OCI-LY7 (cell line): Measurements from ENCODE around the gene PALD1. TPM values are rescaled to one million over a fixed set of nuclear protein-coding genes. Genes with fewer than 3 reads are reported as not detected.
A peak's percentile ranks its signal among the peaks of the same experiment; 100 is the strongest.

ENCODE experiments used
- BruUV-seq: library from RNA; stranded (reverse); fragments of 400-500 nt; replicated peaks from 2 replicates; lab custom pipeline; 2021; lab: Mats Ljungman, UMichigan
- CTCF ChIA-PET: fragments of 300-600 bp; sonication (Branson Sonifier 250); formaldehyde crosslinking; loops from one replicate; lab custom pipeline; 2022; ENCODE audit warnings: antibody characterized with exemption; ENCODE audit not compliant: unreplicated experiment; lab: Charles Lee
- POLR2A ChIA-PET: fragments of 300-600 bp; sonication (Branson Sonifier 250); formaldehyde crosslinking; loops from one replicate; lab custom pipeline; 2022; ENCODE audit warnings: antibody characterized with exemption; lab: Charles Lee
- DNase-seq: peaks from one replicate; pipeline ENCODE4 v3.0.0-alpha.2; 2015; ENCODE audit warnings: low spot score
- H2AFZ ChIP-seq: fragments of 200-600 bp; sonication (generic), shearing (Covaris generic); 2 replicates; pipeline ENCODE4 v1.6.1; 2014; ENCODE audit warnings: mild to moderate bottlenecking, antibody characterized with exemption, low read length, moderate library complexity
- H3K27ac ChIP-seq: fragments of 200-600 bp; sonication (generic); 2 replicates; pipeline ENCODE4 v1.5.1; 2014; ENCODE audit warnings: mixed run types, low read depth, mild to moderate bottlenecking, moderate library complexity, low read length, inconsistent platforms; ENCODE audit not compliant: poor library complexity, severe bottlenecking
- H3K36me3 ChIP-seq: fragments of 200-600 bp; sonication (generic); 2 replicates; pipeline ENCODE4 v1.6.1; 2014; ENCODE audit warnings: mild to moderate bottlenecking, antibody characterized with exemption, low read length, moderate library complexity, mixed read lengths; ENCODE audit not compliant: insufficient read depth
- H3K4me1 ChIP-seq: fragments of 200-600 bp; sonication (generic); 2 replicates; pipeline ENCODE4 v1.5.1; 2014; ENCODE audit warnings: mild to moderate bottlenecking, low read length; ENCODE audit not compliant: insufficient read depth, poor library complexity, severe bottlenecking
- H3K4me2 ChIP-seq: fragments of 200-600 bp; sonication (generic); 2 replicates; pipeline ENCODE4 v1.6.1; 2014; ENCODE audit warnings: mild to moderate bottlenecking, low read length
- H3K4me3 ChIP-seq: fragments of 200-600 bp; sonication (generic); 2 replicates; pipeline ENCODE4 v1.5.1; 2014; ENCODE audit warnings: mild to moderate bottlenecking, low read depth, low read length; ENCODE audit not compliant: poor library complexity, severe bottlenecking
- H3K79me2 ChIP-seq: fragments of 200-600 bp; sonication (generic); 2 replicates; pipeline ENCODE4 v1.6.1; 2016; ENCODE audit warnings: low read depth, mild to moderate bottlenecking, low read length, moderate library complexity, mixed read lengths; ENCODE audit not compliant: insufficient read depth
- H3K9me2 ChIP-seq: fragments of 200-600 bp; sonication (generic); 2 replicates; pipeline ENCODE4 v1.6.1; 2016; ENCODE audit warnings: mild to moderate bottlenecking, low read length, mixed read lengths; ENCODE audit not compliant: insufficient read depth
- H3K9me3 ChIP-seq: fragments of 200-600 bp; sonication (generic); 2 replicates; pipeline ENCODE4 v1.6.1; 2014; ENCODE audit warnings: mild to moderate bottlenecking, mixed run types, low read length, mixed read lengths
- H4K20me1 ChIP-seq: fragments of 200-600 bp; sonication (generic); 2 replicates; pipeline ENCODE4 v1.6.1; 2014; ENCODE audit warnings: mild to moderate bottlenecking, antibody characterized with exemption, low read length, moderate library complexity, mixed read lengths; ENCODE audit not compliant: insufficient read depth
- EZH2phosphoT487 ChIP-seq: fragments of 200-600 bp; sonication (generic); IDR thresholded peaks from 2 replicates; pipeline ENCODE4 v1.6.1; 2018; ENCODE audit warnings: low read depth, borderline replicate concordance, mild to moderate bottlenecking, mixed run types, antibody characterized with exemption, low read length, moderate library complexity, mixed read lengths
- intact Hi-C: fragments of 100-400 bp; cut with micrococcal nuclease; formaldehyde crosslinking; loops from one replicate; pipeline ENCODE4 v1.10.0; 2022; ENCODE audit not compliant: unreplicated experiment
- total RNA-seq, 2 experiments: library from RNA; depleted of rRNA in 1 of 2; stranded (reverse); fragments of >200 nt in 1 of 2; shearing (Covaris generic) in 1 of 2; gene quantifications; 2 replicates each; pipeline ENCODE4 v1.2.3, GENCODE V29; 2014 to 2022
- TF ChIP-seq, protein P1 (sequence below): fragments of 200-600 bp; sonication (generic); conservative IDR thresholded peaks from 2 replicates; pipeline ENCODE4 v1.5.1; 2014; ENCODE audit warnings: mild to moderate bottlenecking, antibody characterized with exemption, low read length, moderate library complexity, mixed read lengths

Gene PALD1
- total RNA-seq, 2 experiments from 2014 or later: 52.7 to 66.7 TPM

DNA sequence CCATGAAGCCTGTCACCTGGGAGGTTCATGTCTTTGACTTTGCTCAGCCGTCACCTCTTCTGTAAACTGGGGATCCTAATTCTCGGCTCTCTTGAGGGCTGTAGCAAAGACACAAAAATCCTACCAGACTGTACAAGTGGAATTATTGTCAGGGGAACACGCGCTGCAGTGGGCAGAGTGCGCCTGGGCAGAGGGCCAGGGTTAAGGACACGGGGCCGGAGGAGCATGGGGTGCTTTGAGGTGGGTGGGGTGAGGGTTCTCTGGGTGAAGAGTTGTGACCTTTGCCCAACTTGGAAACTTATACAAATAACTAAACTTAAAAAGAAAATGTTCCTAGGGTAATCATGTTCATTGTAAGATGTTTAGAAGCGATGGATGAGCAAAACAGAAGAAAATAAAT, 36.0 kb downstream of the PALD1 start:
- BruUV-seq: no TSS peak
- no peaks in the 10 kb centered on the region for H3K9me3 ChIP-seq
- peaks cover 3% of the 10 kb centered on the region; the same call in 1 of the 2 replicates for H4K20me1 ChIP-seq
- H2AFZ ChIP-seq: no peak overlapping the region
- intact Hi-C loops: loop anchor here (1.0 kb wide), 1 partner anchor 35 kb away; no protein-coding TSS in a partner anchor
- H3K4me3 ChIP-seq: no peak overlapping the region
- H3K9me2 ChIP-seq: no peaks in the 10 kb centered on the region
- H3K4me2 ChIP-seq: peak overlapping the region; percentile 83; the same call in 1 of the 2 replicates
- H3K4me1 ChIP-seq: peaks cover 50% of the 10 kb centered on the region
- DNase-seq: no peak
- peaks cover 25% of the 10 kb centered on the region for H3K36me3 ChIP-seq
- peaks cover 48% of the 10 kb centered on the region; the same call in 1 of the 2 replicates for H3K79me2 ChIP-seq
- TF ChIP-seq, protein P1, sequence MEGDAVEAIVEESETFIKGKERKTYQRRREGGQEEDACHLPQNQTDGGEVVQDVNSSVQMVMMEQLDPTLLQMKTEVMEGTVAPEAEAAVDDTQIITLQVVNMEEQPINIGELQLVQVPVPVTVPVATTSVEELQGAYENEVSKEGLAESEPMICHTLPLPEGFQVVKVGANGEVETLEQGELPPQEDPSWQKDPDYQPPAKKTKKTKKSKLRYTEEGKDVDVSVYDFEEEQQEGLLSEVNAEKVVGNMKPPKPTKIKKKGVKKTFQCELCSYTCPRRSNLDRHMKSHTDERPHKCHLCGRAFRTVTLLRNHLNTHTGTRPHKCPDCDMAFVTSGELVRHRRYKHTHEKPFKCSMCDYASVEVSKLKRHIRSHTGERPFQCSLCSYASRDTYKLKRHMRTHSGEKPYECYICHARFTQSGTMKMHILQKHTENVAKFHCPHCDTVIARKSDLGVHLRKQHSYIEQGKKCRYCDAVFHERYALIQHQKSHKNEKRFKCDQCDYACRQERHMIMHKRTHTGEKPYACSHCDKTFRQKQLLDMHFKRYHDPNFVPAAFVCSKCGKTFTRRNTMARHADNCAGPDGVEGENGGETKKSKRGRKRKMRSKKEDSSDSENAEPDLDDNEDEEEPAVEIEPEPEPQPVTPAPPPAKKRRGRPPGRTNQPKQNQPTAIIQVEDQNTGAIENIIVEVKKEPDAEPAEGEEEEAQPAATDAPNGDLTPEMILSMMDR: no peak
- no peak for TF ChIP-seq EZH2phosphoT487
- H3K27ac ChIP-seq: peak overlapping the region; percentile 33
- ChIA-PET POLR2A (interaction anchor here (1.2 kb wide), 1 partner anchor 20 kb away, joined by 4 read pairs; no protein-coding TSS in a partner anchor), CTCF (no interaction called here)

DNA sequence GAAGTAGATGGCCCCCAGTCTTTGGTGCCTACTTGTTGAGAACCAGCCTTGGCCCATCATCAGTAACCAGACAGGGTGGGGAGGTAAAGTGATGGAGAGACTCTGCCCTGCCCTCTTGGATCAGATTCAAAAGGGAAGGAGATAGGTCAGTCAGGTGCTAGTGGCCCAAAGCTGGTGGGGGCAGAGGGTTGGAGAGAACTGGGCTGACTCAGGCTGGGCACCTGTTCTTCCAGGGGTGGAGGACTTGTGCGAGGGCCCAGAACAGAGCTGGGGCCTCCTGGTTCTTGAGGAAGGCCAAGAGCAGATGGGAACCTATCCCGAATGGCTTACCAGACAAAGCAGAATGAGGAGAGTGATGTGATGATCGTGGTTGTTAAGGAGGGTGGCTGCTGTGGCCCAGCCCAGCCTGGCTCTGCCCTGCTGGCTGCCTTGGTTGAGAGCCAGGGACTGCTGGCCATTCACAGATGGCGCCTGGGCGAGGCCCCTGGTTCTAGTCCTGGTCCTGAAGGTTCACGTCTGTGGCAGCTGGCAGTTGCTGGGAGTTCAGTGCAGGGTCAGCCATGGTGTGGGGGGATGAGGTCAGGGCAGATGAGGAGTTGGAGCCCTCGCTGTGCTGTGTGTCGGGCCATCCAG, 36.6 kb downstream of the PALD1 start:
- Histone ChIP-seq H3K4me1 (peaks cover 44% of the 10 kb centered on the region), H3K27ac (no peak overlapping the region), H3K4me2 (no peak overlapping the region), H3K9me2 (no peaks in the 10 kb centered on the region), H3K79me2 (peaks cover 43% of the 10 kb centered on the region; the same call in 1 of the 2 replicates), H3K9me3 (no peaks in the 10 kb centered on the region), H2AFZ (no peak overlapping the region), H3K4me3 (no peak overlapping the region), H3K36me3 (peaks cover 25% of the 10 kb centered on the region), H4K20me1 (peaks cover 3% of the 10 kb centered on the region; the same call in 1 of the 2 replicates)
- BruUV-seq: no TSS peak
- TF ChIP-seq, protein P1: no peak
- TF ChIP-seq EZH2phosphoT487: no peak
- intact Hi-C loops: no loop called here
- DNase-seq: no peak
- CTCF ChIA-PET: no interaction called here
- POLR2A ChIA-PET: interaction anchor here (1.4 kb wide), 1 partner anchor 21 kb away, joined by 4 read pairs; no protein-coding TSS in a partner anchor

DNA sequence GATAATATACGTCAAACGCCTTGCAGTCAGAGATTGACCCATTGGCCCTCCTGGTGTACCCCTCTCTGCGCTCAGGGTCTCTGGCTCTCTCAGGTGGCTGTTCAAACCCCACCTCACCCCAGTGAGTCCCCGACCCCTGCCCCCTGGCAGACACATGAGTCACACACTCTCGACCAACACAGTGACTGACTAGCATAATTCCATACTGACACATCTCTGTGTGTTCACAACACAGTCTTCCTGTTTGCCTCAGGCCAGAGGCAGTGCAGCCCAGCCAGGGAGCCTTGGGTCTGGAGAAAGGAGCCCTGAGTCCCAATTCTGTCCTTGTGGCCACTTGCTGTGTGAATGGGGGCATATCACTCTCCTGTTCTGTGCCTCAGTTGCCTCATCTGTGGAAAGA, 40.1 kb downstream of the PALD1 start:
- CTCF ChIA-PET: no interaction called here
- Histone ChIP-seq H3K4me2 (no peak overlapping the region), H3K9me2 (no peaks in the 10 kb centered on the region), H4K20me1 (peaks cover under 1% of the 10 kb centered on the region; the same call in 1 of the 2 replicates), H3K9me3 (no peaks in the 10 kb centered on the region), H3K4me1 (peaks cover 11% of the 10 kb centered on the region), H3K27ac (no peak overlapping the region), H3K79me2 (peaks cover 28% of the 10 kb centered on the region; the same call in 1 of the 2 replicates), H2AFZ (no peak overlapping the region), H3K36me3 (peaks cover 38% of the 10 kb centered on the region; the same call in 1 of the 2 replicates), H3K4me3 (no peak overlapping the region)
- TF ChIP-seq, protein P1: no peak
- no peak for TF ChIP-seq EZH2phosphoT487
- DNase-seq: no peak
- POLR2A ChIA-PET: interaction anchor here (0.6 kb wide), 1 partner anchor 66 kb away, joined by 4 read pairs; no protein-coding TSS in a partner anchor
- intact Hi-C loops: no loop called here
- no TSS peak for BruUV-seq
